HG03103 (cell line): ENCODE results near the gene LSS.
"Not testable (repeated sequence)": the region's sequence is repeated elsewhere in the genome, so short reads cannot be mapped to it uniquely, and the experiment has no call there.

Source experiments
- ATAC-seq: cut with Tn5 transposase; IDR thresholded peaks from one replicate; pipeline ENCODE4 v1.9.1; 2021; ENCODE audit warnings: low read depth; ENCODE audit not compliant: unreplicated experiment

Gene LSS

DNA sequence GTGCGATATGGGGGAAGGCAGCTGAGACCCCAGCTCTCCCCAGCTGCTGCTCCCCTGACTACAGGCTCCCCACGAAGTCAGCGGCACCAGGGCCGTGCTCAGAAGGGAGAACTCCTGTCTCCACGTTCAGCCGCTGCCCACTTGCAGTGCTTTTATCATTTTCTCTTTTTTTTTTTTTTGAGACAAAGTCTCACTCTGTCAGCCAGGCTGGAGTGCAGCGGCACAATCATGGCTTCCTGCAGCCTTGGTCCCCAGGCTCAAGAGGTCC, 72.3 kb downstream of the LSS start:
- ATAC-seq, result no peak

GRCh38 chr21:46155514-46156377, 72.8 kb downstream of the LSS start, which contains the start of gene FTCD:
Gene FTCD, minus strand, starts transcription at chr21:46155579. Its CDS starts 56 bp downstream, at chr21:46155523.
- ATAC-seq, result no peak

- ATAC-seq, result no peak
Measured at GRCh38 chr21:46154955-46155513, 73.5 kb downstream of the LSS start.

DNA sequence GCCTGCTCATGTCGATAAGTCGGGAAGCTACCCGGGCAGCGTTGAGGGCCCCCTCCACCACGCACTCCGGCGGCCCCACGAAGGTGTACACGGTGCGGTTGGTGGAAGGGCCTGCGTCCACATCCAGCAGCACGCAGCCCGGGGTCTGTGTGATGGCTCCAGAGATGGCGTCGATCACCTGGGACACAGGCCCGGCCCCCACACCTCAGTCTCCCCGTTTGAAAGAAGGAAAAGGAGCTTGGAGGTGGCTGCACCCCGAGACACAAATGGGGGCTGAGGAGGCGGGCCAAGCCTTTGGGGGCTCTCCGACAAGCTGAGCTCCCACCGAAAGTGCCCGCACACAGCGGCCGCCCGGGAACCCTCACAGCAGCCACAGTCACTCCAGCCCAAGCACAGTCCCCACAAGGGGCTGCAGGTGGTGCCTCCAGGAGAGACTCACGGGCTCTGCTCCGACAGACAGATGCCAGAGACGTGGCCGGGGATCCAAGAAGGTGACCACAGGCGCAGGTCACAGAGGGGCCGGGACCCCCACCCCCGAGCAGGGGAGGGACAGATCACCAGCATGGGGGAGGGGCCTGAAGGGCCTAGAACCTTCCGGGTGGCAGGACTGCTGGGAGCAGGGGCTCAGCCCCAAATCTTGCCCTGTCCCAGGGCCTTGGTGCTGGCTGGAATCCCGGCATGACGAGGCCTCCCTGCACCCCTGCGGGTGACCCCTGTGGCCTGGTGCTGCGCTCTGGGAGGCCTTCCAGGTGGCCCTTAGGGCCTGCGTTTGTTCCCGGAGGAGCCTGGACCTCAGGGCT, 74.2 kb downstream of the LSS start:
- no peak for ATAC-seq

DNA sequence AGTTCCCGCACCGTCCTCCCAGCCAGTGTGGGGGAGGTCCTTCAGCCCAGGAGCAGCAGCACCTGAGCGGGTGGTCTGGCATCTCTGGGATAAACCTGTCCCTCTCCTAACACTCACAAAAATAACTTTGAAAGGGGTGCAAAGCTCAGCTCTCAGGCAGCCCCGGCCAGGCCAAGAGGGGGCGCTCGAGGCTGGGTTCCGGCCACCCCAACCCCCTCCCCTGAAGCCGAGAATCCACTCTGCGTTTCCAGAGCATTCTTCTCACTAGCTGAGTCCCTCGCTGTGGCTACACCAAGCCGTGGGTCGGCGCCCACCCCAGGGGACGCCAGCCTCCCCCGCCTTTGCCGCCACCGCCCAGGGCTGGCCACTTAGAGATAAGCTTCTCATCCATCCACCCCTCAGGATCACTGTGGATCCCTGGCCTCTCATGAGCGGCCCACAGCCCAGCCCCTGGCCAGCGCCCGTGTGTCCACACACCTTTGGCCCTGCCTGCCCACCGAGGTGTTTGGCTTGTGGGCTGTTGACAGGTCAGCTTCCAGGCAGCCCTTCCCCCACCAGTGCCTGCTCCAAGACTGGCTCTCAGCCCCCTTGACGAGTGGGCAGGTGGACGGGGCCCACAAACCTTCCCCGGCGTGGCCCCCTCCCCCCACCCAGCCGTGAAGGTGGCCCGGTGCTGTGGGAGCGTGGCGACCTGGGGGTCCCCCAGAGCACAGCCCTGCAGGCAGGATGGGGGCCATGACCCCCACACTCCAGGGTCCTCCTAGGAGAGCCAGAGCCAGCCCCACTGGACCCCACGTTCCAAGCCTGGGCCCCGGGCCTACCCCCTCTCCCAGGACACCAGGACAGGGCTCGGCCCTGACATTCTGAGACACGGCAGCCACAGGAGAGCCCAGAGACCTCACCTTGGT, 75.1 kb downstream of the LSS start:
- no peak for ATAC-seq

GRCh38 chr21:46152927-46153246, 75.7 kb downstream of the LSS start:
- no peak for ATAC-seq

GRCh38 chr21:46151989-46152926, 76.3 kb downstream of the LSS start:
- no peak for ATAC-seq

GRCh38 chr21:46151261-46151988, 77.1 kb downstream of the LSS start:
- ATAC-seq, result no peak

DNA sequence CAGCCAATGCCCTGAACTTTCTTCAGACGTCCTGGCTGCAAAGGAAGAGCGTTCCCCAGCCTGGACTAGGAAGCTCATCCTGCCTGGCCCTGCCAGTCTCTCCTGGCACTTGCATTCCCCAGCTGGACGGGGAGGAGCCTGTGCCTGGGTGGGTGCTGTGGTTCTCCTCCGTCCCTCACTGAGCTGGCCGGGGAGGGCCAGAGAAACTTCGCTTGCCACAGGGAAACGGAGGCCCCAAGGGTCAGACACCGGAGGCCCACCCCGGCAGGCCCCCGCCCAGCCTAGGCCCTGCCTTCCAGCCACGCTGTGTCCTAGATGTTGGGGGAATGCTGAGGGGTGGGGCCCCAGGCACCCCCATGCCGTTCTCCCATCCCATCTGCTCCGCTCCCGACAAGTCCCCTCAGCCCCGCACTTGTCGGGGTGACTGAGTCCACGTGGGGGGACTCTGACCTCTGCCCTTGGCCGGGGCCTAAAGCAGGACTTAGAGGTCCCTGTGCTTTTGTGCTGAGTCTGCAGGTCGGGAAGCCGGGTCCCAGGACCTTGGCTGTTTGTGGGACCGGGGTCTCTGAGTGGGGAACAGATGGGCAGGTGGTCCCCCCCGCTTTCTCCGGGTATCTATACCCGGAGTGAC, 78.0 kb downstream of the LSS start:
- no peak for ATAC-seq

GRCh38 chr21:46150073-46150472, 78.5 kb downstream of the LSS start:
- ATAC-seq, result no peak

GRCh38 chr21:46149205-46149901, 79.2 kb downstream of the LSS start:
- ATAC-seq, result no peak

- ATAC-seq, result no peak
Measured at GRCh38 chr21:46148106-46148505, 80.5 kb downstream of the LSS start.

DNA sequence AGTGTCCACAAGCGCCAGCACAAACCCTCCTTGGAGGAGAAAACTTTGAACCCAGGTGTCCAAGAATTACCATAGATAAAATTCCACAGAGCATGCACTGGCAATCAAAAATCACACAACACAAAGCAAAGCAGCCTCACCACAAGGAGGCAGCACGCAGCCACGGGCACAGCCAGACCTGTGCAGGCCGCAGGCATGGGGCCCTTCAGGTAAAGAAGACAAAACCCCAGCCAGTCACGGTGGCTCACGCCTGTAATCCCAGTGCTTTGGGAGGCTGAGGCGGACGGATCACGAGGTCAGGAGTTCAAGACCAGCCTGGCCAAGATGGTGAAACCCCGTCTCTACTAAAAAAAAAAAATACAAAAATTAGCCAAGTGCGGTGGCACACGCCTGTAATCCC, 81.1 kb downstream of the LSS start:
- ATAC-seq, result not testable (repeated sequence)

- ATAC-seq, result no peak
Measured at GRCh38 chr21:46146856-46147255, 81.7 kb downstream of the LSS start.

GRCh38 chr21:46145840-46146691, 82.5 kb downstream of the LSS start:
- no peak for ATAC-seq

GRCh38 chr21:46145159-46145839, 83.3 kb downstream of the LSS start:
- ATAC-seq, result no peak
